GM19438 (cell line): Measurements from ENCODE around the gene TMEM108.

Experiments used
- ATAC-seq: cut with Tn5 transposase; IDR thresholded peaks from one replicate; pipeline ENCODE4 v1.9.1; 2021; ENCODE audit warnings: low read depth; ENCODE audit not compliant: unreplicated experiment

The TMEM108 gene

DNA sequence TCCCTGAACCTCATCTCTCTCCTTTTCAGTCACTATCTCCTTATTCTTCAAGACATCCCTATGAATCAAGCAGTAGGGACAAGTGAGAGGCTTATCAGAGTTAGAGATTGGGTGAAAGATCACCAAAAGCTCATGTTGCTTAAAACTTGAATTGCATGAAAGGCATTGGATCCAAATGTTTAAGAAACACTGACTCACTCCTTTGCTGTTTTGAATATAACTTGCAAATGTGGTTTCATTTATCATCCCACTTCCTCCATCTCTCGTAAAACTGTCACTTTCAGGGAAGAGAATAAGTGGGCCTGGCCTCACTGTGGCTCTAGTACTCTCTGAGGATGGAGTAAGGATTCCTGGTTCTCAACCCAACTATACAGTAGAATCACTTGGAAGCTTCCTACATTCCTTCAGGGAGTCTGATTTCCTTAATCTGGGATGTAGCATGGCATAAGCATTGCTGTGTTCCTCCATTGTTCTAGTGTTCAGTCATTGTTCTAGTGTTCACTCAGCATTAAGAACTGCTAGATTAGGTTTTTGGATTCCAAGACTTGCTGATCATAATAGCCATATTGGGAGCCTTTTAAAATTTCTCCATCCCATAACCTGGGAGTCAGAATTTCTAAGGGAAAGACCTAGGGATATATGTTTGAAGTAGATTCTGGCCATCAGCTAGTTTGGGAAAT, 171.8 kb downstream of the TMEM108 start:
- ATAC-seq = no peak

DNA sequence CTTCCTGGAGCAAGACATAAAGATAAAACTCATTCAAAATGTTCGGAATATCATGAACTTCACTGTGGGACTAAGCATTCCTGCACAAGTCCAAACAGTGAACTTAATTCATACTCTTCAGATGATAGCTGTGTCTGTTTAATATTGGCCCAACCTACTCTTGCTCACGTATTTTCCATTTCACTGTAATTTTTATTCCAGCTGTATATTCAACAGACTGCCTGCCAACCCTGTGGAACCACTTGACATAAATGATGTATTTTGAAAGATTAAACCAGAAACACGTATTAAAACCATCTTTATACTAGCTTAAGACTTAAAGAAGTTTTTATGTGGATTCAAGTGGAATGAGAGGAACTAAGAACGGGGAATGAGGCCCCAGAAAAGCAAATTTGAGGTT, 172.5 kb downstream of the TMEM108 start:
- ATAC-seq = no peak

DNA sequence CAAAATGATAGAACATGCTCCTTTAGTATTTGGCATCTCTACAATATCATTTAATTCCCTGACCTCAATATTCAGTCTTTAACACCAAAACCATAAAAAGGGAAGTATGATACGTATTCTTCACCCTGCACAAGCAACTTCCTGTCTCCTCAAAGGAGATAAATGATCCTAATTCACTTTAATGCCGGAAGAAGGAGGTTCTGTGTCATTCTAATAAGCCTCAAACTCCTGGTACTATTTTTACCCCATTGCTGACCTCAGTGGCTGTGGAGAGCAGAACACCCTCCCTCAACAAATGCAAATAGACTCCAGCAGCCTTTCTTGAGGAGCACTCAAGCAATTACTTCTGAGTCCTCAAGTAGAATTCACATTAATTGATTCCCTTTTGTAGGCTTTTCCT, 173.3 kb downstream of the TMEM108 start:
- peak; percentile 96 for ATAC-seq

GRCh38 chr3:133211856-133212255, 173.7 kb downstream of the TMEM108 start:
- no peak for ATAC-seq

DNA sequence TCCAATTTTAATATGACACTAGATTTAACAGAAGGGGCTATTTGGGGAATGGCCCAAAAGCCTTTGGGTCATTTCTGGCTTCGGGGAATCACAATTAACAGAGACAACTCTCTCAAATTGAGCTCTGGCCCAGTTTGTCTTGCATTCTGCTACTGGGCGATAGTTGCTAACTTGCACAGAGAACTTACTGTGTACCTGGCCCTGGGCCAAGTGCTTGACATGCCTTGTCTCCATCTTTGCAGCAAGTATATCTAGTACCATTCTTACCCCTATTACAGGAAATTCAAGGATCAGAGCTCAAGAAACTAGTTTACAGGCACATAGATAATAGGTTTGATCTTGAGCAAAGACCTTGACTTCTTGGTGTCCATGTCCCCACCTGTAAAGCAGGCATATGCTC, 175.7 kb downstream of the TMEM108 start:
- ATAC-seq = no peak

GRCh38 chr3:133227813-133228212, 189.6 kb downstream of the TMEM108 start:
- ATAC-seq = no peak

- ATAC-seq = no peak
Measured at GRCh38 chr3:133230195-133230594, 192.0 kb downstream of the TMEM108 start.

DNA sequence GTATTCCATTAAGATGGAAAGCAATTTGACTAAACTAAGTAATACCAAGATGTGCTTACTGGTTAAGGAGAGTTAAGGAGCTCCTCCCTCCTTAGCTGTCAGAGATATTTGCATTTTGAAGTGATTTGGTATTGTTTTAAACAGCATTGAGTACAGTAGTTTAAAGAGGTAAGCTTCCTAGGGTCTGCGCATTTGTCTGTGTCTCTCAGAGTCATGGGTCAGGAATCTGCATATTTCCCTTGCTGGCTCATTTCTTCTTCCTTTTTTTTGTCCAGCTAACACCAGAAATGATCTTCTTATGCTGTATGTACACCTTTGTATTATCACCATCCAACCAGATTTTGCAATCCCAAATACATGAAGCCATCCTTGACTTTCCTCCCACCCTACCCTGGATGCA, 198.7 kb downstream of the TMEM108 start:
- no peak for ATAC-seq

DNA sequence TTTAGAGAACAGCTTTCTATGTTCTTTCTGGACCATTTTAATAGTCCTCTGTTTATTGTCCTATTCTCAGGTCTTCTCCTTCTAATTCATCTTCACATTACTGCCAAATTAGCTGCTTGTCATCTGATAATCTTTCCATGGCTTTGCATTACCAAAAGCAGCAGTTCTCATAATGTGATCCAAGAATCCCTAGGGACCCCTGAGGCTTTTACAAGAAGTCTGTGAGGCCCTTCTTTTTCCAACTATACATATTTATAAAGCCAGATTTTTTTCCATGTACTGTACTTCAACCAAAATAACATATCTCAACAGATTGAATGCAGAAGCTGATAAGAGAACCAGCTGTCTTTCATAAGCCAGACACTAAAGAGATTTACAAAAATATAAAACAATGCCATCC, 199.2 kb downstream of the TMEM108 start:
- no peak for ATAC-seq

GRCh38 chr3:133238015-133238414, 199.8 kb downstream of the TMEM108 start:
- no peak for ATAC-seq

GRCh38 chr3:133246119-133246518, 207.9 kb downstream of the TMEM108 start:
- ATAC-seq = no peak

GRCh38 chr3:133246773-133247172, 208.6 kb downstream of the TMEM108 start:
- no peak for ATAC-seq

DNA sequence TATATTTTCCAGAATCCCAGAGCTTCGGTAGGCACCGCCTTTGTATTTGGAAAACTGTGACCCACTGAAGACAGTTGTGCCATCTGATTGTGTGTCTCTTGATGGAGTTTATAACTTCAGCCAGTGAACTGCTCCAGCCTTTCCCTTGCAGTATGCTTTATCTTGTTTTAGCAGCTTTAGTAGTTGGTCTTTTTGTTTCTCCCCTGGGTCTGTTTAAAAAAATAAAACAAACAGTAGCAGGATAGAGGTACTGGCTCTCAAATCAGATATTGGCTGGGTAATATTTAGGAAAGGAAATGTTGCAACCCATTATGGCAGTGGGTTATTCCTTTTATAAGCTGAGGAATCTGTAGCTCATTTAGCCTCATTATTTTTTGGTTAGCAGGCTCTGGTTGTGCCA, 210.2 kb downstream of the TMEM108 start:
- ATAC-seq = no peak

GRCh38 chr3:133249490-133249889, 211.3 kb downstream of the TMEM108 start:
- no peak for ATAC-seq

- no peak for ATAC-seq
Measured at GRCh38 chr3:133254151-133254550, 216.0 kb downstream of the TMEM108 start.

GRCh38 chr3:133254716-133255115, 216.5 kb downstream of the TMEM108 start:
- ATAC-seq = no peak

DNA sequence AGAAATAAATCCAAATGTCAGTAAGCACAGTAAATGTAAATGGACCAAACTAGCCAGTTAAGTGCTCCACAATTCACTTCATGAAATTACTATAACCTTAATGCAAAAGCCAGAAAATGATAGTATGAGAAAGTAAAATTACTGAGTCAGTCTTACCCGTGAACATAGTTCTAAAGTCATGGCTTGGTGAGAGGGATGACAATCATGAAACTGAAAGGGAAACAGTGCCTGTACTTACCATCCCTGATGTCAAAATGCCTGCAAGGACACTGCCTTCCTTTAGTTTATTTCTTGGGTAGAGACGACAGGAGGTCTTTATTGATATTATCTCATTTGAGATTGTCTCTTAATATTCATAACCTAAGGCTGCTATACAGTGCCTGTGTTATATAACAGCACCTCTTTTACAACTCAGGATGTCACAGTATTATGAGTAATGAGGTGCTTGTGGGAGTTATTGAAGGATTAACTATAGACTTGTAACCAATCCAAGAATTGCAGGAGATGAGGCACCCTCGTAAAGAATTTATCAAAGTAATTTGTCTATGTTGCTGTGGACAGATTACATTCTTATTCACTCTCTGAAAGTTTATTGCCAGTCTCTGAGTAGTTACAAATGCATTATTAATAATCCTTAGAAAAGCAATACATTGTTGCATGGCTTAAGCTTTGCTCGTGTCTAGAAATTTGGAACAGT, 218.7 kb downstream of the TMEM108 start:
- no peak for ATAC-seq

DNA sequence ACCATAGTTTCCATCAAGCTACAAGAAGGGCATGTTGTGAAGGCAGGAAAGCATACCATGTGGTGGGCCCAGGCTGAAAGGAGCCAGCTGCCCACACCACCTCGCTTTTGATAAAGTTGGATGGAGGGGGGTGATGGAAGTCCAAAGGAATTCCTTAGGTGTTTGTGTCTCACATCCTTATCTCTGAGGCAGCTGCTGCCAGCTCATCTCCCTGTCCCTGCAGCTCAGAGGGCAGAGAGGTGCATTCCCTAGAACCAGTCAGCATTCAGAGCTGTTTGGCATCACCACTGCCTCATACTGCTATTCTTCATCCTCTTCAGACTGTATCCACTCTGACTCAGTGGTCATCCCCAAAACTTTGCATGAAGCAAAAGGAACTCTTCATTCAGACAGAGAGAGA, 220.2 kb downstream of the TMEM108 start:
- ATAC-seq = no peak

DNA sequence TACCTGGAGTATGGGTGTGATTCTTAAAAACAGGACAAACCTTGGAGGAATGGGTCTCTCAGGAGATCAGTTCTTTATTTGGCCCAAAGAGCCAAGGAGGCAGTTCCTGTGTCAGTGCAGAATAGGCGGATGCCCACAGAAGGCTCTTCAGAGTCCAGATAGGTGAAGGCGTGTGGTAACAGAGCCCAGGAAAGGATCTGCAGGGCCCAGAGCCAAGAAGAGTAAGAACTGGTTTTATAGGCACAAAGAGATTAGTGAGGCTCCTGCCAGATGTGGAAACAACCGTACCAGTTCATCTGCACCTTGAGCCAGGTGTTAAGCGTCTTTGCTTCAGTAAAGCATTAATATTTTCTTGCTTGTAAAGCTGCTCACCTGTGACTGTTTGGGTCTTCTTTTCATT, 221.6 kb downstream of the TMEM108 start:
- no peak for ATAC-seq

DNA sequence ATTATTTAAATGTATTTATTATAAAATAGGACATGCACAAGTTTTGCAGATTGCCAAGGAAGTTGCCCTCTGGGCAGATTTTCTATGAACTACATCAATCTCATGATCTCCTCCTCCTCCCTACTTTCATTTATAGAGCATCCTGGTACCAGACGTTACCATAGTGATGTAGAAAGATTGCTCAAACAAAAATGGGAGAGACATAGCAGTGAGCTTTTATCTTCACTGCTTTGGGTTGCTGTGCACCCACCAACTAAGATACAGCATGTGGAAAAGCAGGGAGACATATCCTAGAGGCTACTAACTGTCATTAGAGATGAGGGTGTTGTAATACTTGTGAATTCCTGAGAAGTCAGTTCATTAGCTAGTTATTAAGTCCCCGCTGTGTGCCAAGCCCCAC, 224.1 kb downstream of the TMEM108 start:
- no peak for ATAC-seq

GRCh38 chr3:133264920-133265319, 226.7 kb downstream of the TMEM108 start:
- ATAC-seq = no peak

GRCh38 chr3:133268726-133269134, 230.5 kb downstream of the TMEM108 start:
- no peak for ATAC-seq
